Purkinje cell (primary cell): ENCODE data around the gene IQCC. TPM values are rescaled to one million over a fixed set of nuclear protein-coding genes. Genes with fewer than 3 reads are reported as not detected.

Experiments used
- polyA plus RNA-seq: library from polyadenylated mRNA; unstranded; fragments of >200 nt; fragmentation: Nextera tagmentation; gene quantifications from 2 replicates; pipeline ENCODE4 v1.2.1, GENCODE V29; 2014

IQCC gene
- polyA plus RNA-seq, result 0.43 TPM in 1 of 2 replicates, not detected in the other

GRCh38 chr1:32205401-32206370, at the start of gene IQCC:
IQCC (plus strand) TSS chr1:32205671; CDS start chr1:32205682, 11 bp downstream.

GRCh38 chr1:32179443-32180185, 25.9 kb upstream of the IQCC start, which contains the start of gene TXLNA:
TXLNA (plus strand) TSS chr1:32179675; CDS start chr1:32180346, 671 bp downstream.

DNA sequence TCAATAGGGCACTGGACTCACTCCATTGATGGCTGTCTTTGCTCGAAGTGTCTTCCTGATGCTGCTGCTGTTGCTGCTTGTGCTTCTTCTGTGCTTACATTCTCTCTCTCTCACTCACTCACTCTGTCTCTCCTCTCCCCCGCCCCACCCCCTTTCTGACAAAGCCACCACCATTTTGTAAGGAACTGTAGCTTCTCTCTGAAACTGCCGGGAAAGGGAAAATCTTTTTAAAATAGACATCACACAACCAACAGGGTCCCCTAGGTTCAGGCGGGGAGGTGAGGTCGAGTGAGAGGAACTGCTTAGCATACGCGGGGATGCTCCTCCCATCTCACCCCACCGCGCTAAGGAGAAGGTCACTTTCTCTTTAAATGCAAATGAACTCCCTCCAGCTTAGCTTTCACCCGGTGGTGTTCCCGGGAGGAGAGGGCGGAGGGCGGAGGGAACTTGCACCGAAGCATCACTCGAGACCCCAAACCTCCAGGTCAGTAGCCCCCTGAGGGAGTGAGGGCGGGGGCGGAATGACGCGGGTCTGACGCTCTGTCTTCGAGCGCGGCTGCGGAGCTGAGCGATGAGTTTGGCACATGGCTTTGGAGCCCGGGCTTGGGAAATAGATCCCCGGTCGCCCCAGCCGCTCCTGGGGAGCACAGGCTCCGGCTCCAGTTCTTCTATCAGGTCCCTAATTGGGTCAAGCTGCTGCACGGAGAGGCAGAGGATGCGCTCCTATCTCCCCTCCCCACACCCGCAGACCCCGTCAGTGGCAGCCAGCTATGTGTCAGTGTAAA, 5.1 kb upstream of the IQCC start, which contains the start of gene CCDC28B:
Gene CCDC28B (plus strand): TSS at position 370 of the 785 bp plus-strand sequence. CDS start 1,341 bp downstream, outside the sequence.

DNA sequence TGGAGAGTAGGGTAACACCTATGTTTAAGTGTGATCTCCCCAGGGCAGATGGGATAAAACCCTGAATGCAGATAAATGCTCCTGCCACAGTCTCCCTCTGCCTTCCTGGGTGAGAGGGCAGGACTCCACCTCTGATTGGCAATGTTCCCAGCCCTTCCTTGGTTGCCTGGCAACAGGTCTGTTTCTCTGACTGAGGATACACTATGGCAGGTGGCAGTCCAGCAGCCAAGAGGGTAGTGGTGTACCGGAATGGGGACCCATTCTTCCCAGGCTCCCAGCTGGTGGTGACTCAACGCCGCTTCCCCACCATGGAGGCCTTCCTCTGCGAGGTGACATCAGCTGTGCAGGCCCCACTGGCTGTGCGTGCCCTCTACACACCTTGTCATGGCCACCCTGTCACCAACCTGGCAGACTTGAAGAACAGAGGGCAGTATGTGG, 3.4 kb downstream of the IQCC start, which contains the start of gene DCDC2B:
Gene DCDC2B (plus strand): TSS at position 199 of the 438 bp plus-strand sequence. CDS start 5 bp downstream, at position 204.

DNA sequence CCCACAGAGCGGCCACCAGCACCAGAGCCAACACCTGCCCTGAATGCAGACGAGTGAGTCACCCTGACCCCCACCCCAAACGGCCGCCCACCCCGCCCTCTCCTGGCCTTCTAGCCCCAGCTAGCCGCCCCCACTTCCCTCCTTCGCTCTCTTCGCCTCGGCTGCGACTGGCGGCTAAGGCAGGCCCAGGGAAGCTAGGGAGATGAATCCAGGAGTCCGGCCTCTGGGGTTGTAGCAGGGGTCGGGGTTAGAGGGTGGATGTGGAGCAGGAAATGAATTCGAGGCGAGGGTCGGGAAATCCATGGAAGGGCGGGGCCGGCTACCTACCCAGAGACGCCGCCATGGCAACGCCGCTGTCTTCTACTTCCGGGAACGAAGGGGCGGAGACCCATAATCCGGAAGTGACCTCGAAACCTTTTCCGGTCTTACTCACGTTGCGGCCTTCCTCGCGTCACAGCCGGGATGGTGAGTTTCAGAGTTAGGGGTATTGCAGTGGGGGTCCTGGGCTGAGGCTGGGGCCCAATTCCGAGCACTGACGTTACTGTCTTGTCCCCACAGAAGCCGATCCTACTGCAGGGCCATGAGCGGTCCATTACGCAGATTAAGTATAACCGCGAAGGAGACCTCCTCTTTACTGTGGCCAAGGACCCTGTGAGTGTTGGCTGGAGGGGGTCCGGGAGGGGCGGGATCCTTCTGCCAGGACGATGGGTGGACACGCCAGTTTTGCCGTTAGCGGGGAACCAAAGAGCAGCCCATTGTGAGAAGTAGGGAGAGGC, 16.7 kb downstream of the IQCC start, which contains the start of the genes EIF3I and TMEM234:
Gene EIF3I (plus strand): TSS at position 428 of the 776 bp plus-strand sequence. CDS start 35 bp downstream, at position 463.
Gene TMEM234 (minus strand): TSS at position 374 of the 776 bp plus-strand sequence. CDS start 31 bp downstream, at position 343.

DNA sequence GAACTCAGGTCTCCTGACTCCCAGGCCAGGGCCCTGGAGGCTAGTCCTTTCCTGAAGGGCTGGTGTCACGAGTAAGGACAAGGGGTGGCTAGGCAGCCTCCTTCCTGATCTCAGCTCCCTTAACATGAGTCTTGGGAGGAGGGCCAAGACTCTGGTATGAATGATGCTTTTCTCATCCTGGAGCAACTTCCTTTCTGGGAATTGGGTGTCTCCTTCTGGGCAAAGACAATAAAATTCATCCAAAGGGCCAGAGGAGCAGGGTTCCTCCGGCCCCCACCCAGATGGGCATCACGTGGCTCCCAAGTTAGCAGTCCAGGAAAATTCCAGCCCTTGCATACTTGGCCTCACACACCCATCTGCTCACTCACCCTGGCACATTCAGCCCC, 41.4 kb downstream of the IQCC start, which contains the start of gene FAM167B:
Gene FAM167B (plus strand): TSS at position 335 of the 386 bp plus-strand sequence. CDS start 200 bp downstream, outside the sequence.

DNA sequence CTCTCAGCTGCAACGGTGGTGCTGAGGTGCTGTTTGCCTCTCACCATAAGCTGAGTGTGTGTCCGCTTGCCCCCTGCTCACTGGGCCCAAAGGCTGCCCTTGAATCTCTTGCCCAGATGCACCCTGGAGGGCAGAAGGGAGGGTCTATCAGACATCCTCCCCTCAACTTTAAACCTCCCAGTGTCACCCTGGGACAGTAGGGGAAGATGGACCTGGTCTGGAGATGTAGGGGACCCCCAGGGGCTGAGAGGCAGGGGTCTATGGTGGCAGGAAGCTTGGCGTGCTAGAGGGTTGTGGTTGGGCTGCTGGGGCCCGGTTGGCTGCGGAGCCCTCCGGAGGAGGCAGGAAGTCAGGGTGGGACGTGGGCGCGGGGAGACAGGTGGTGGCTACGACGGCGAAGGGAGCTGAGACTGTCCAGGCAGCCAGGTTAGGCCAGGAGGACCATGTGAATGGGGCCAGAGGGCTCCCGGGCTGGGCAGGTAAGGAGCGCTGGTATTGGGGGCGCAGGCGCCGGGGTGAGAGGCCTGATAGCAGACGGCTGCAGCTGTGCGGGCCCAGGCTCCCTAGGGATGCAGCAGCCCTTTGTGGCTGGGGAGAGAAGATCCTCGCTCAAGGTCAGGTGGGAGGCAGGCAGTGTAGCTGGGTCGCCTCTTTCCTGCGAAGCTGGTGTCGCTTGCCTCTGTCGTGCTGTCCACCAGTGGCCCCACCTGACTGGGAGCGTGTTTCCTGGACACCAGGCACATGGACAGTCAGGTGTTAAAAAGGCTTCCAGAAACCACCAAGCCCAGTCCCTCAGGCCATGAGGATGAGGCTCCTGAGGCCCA, 45.6 kb downstream of the IQCC start, which contains the start of gene LCK:
Gene LCK (plus strand): TSS at position 373 of the 824 bp plus-strand sequence. CDS start 23,065 bp downstream, outside the sequence.

Other genes starting within 250 kb of the IQCC start
- gene KHDRBS1, start 191.8 kb upstream of the IQCC start, polyA plus RNA-seq, result 33.2 and 44.4 TPM in 2 replicates
- 4.3 and 6.4 TPM in 2 replicates for gene TMEM39B, start 132.7 kb upstream of the IQCC start, polyA plus RNA-seq
- 45.7 and 59.8 TPM in 2 replicates for gene KPNA6, start 97.6 kb upstream of the IQCC start, polyA plus RNA-seq
- 1.4 and 4.6 TPM in 2 replicates for gene TXLNA, start 26.0 kb upstream of the IQCC start, polyA plus RNA-seq
- gene CCDC28B, start 5.1 kb upstream of the IQCC start, polyA plus RNA-seq, result 6.1 and 21.0 TPM in 2 replicates
- gene DCDC2B, start 3.4 kb downstream of the IQCC start, polyA plus RNA-seq, result not detected in 2 replicates
- 7.8 and 9.4 TPM in 2 replicates for gene TMEM234, start 16.7 kb downstream of the IQCC start, polyA plus RNA-seq
- gene EIF3I, start 16.7 kb downstream of the IQCC start, polyA plus RNA-seq, result 269 and 369 TPM in 2 replicates
- gene FAM167B, start 41.6 kb downstream of the IQCC start, polyA plus RNA-seq, result not detected in 2 replicates
- gene LCK, start 45.6 kb downstream of the IQCC start, polyA plus RNA-seq, result not detected in 2 replicates
- gene HDAC1, start 86.4 kb downstream of the IQCC start, polyA plus RNA-seq, result 0.93 and 3.0 TPM in 2 replicates
- 74.5 and 124 TPM in 2 replicates for gene MARCKSL1, start 130.6 kb downstream of the IQCC start, polyA plus RNA-seq
- not detected in 2 replicates for gene FAM229A, start 156.8 kb downstream of the IQCC start, polyA plus RNA-seq
- gene TSSK3, start 156.9 kb downstream of the IQCC start, polyA plus RNA-seq, result not detected in 2 replicates
- 11.9 and 14.3 TPM in 2 replicates for gene BSDC1, start 188.8 kb downstream of the IQCC start, polyA plus RNA-seq